ENCODE results near the gene DES. TPM values are rescaled to one million over a fixed set of nuclear protein-coding genes. Genes with fewer than 3 reads are reported as not detected.

The DES gene
- total and polyA plus RNA-seq, 4 donors: 23.9 to 108 (median 57.9) TPM

- no peak for TF ChIP-seq CTCF (IDR thresholded peaks at IDR 0.05; ENCODE audit: control extremely low read depth, extremely low read depth)
- H3K27me3 ChIP-seq (ENCODE audit: control insufficient read depth in 3 of 3, insufficient read depth in 3 of 3, low read length in 2 of 3): peaks cover 0 to 20% (median 19%) of the 10 kb centered on the region in 3 donors
Observed at GRCh38 chr2:219449609-219450008, 31.4 kb downstream of the DES start.

GRCh38 chr2:219451661-219452360 is 33.6 kb downstream of the DES start:
- Histone ChIP-seq H3K27me3 (ENCODE audit: control insufficient read depth in 3 of 3, insufficient read depth in 3 of 3, low read length in 2 of 3) (peaks cover 0 to 19% (median 18%) of the 10 kb centered on the region in 3 donors), H3K27ac (ENCODE audit: low read depth in 1 of 2, low read length in 1 of 2) (peak overlapping the region in 1 of 2 donors; percentile 90), H3K4me3 (no peak overlapping the region), H3K9ac (ENCODE audit: insufficient read depth in 1 of 2, low read length in 2 of 2) (no peak overlapping the region), H3K36me3 (ENCODE audit: control insufficient read depth in 4 of 4, insufficient read depth in 4 of 4, low read length in 4 of 4) (peaks cover 0 to 7% (median 0%) of the 10 kb centered on the region in 4 donors), H3K9me3 (ENCODE audit: control insufficient read depth in 4 of 4, insufficient read depth in 3 of 4, low read length in 3 of 4) (no peaks in the 10 kb centered on the region), H3K4me1 (ENCODE audit: control insufficient read depth in 5 of 5, insufficient read depth in 5 of 5, low read length in 5 of 5) (peaks cover 0 to 27% (median 5%) of the 10 kb centered on the region in 5 donors)
- ATAC-seq (ENCODE audit: insufficient read depth, low FRiP score) (no peak), DNase-seq (peak in 2 of 3 donors; percentile 36 to 46)
- WGBS, 2 donors: 78 to 90% methylated on average over 18 of the region's 18 CpGs
- TF ChIP-seq CTCF (IDR thresholded peaks at IDR 0.05; ENCODE audit: control extremely low read depth, extremely low read depth): no peak

More at GRCh38 chr2:219449609-219450008, 31.4 kb downstream of the DES start:
- DNase-seq (no peak), ATAC-seq (ENCODE audit: insufficient read depth, low FRiP score) (no peak)
- H3K4me1 ChIP-seq (ENCODE audit: control insufficient read depth in 5 of 5, insufficient read depth in 5 of 5, low read length in 5 of 5): peaks cover 0 to 31% (median 5%) of the 10 kb centered on the region in 5 donors
- WGBS, 2 donors: 81 to 94% methylated on average over 5 of the region's 5 CpGs
- no peaks in the 10 kb centered on the region for H3K9me3 ChIP-seq (ENCODE audit: control insufficient read depth in 4 of 4, insufficient read depth in 3 of 4, low read length in 3 of 4)
- H3K36me3 ChIP-seq (ENCODE audit: control insufficient read depth in 4 of 4, insufficient read depth in 4 of 4, low read length in 4 of 4): peaks cover 0 to 7% (median 0%) of the 10 kb centered on the region in 4 donors
- no peak overlapping the region for H3K27ac ChIP-seq (ENCODE audit: low read depth in 1 of 2, low read length in 1 of 2)
- no peak overlapping the region for H3K9ac ChIP-seq (ENCODE audit: insufficient read depth in 1 of 2, low read length in 2 of 2)
- no peak overlapping the region for H3K4me3 ChIP-seq

- ATAC-seq (ENCODE audit: insufficient read depth, low FRiP score) (no peak), DNase-seq (no peak)
- peaks cover 0 to 19% (median 14%) of the 10 kb centered on the region in 3 donors for H3K27me3 ChIP-seq (ENCODE audit: control insufficient read depth in 3 of 3, insufficient read depth in 3 of 3, low read length in 2 of 3)
- peak overlapping the region in 1 of 2 donors; percentile 90 for H3K27ac ChIP-seq (ENCODE audit: low read depth in 1 of 2, low read length in 1 of 2)
- H3K4me1 ChIP-seq (ENCODE audit: control insufficient read depth in 5 of 5, insufficient read depth in 5 of 5, low read length in 5 of 5): peaks cover 0 to 27% (median 5%) of the 10 kb centered on the region in 5 donors
- no peak for TF ChIP-seq CTCF (IDR thresholded peaks at IDR 0.05; ENCODE audit: control extremely low read depth, extremely low read depth)
- no peaks in the 10 kb centered on the region for H3K9me3 ChIP-seq (ENCODE audit: control insufficient read depth in 4 of 4, insufficient read depth in 3 of 4, low read length in 3 of 4)
- no peak overlapping the region for H3K4me3 ChIP-seq
- H3K36me3 ChIP-seq (ENCODE audit: control insufficient read depth in 4 of 4, insufficient read depth in 4 of 4, low read length in 4 of 4): peaks cover 0 to 7% (median 0%) of the 10 kb centered on the region in 4 donors
- 75 to 86% methylated on average over 23 of the region's 23 CpGs for WGBS, 2 donors
- H3K9ac ChIP-seq (ENCODE audit: insufficient read depth in 1 of 2, low read length in 2 of 2): no peak overlapping the region
Observed at GRCh38 chr2:219452361-219453317, 34.5 kb downstream of the DES start.

Data from lung (tissue), 12 donors.